SK-N-SH (cell line): ENCODE results near the gene RHOBTB3. TPM values are rescaled to one million over a fixed set of nuclear protein-coding genes. Genes with fewer than 3 reads are reported as not detected.

ENCODE experiments used
- CTCF ChIA-PET: fragments of 300-600, 350-600 bp; formaldehyde crosslinking; extraction: SDS; loops from one replicate; lab custom pipeline; 2021; lab: Yijun Ruan, JAX
- POLR2A ChIA-PET: fragments of 350-600 bp; sonication (Branson Sonifier 250); formaldehyde crosslinking; extraction: SDS; loops from one replicate; lab custom pipeline; 2020; ENCODE audit warnings: antibody characterized with exemption, inconsistent platforms; lab: Yijun Ruan, JAX
- DNase-seq: peaks from one replicate; pipeline ENCODE4 v3.0.0; 2012
- H2AFZ ChIP-seq: fragments of 200-600 bp; sonication (generic); 2 replicates; pipeline ENCODE4 v1.8.1; 2016; ENCODE audit warnings: antibody characterized with exemption, mild to moderate bottlenecking, low read depth
- H3F3A ChIP-seq: fragments of 200-600 bp; sonication (generic); replicated peaks from 2 replicates; pipeline ENCODE3; 2016; ENCODE audit warnings: antibody characterized with exemption, mild to moderate bottlenecking; ENCODE audit not compliant: insufficient read depth
- H3K27ac ChIP-seq, 2 experiments: fragments of 200-500 bp in 1 of 2; fragments of 200-600 bp in 1 of 2; sonication (Bioruptor generic) in 1 of 2; sonication (generic), shearing (Covaris generic) in 1 of 2; 2 replicates each; pipeline versions ENCODE4 v1.5.1 to v1.6.1; 2014 to 2016; ENCODE audit warnings: low read depth in 2 of 2, inconsistent platforms in 1 of 2, low read length in 1 of 2, mild to moderate bottlenecking in 1 of 2, mixed read lengths in 1 of 2
- H3K27me3 ChIP-seq: fragments of 200-600 bp; sonication (generic), shearing (Covaris generic); 2 replicates; pipeline ENCODE4 v1.6.1; 2016; ENCODE audit warnings: mixed run types; ENCODE audit not compliant: insufficient read depth
- H3K36me3 ChIP-seq, 2 experiments: fragments of 200-500 bp in 1 of 2; fragments of 200-600 bp in 1 of 2; sonication (Bioruptor generic) in 1 of 2; sonication (generic) in 1 of 2; replicated peaks in 1 of 2; 2 replicates each; pipeline versions ENCODE3 to v1.5.1; 2014 to 2016; ENCODE audit warnings: low read length in 1 of 2, mild to moderate bottlenecking in 1 of 2; ENCODE audit not compliant: insufficient read depth in 2 of 2, control insufficient read depth in 1 of 2
- H3K4me1 ChIP-seq, 2 experiments: fragments of 200-500 bp in 1 of 2; fragments of 200-600 bp in 1 of 2; sonication (Bioruptor generic) in 1 of 2; sonication (generic), shearing (Covaris generic) in 1 of 2; 2 replicates each; pipeline versions ENCODE4 v1.5.1 to v1.6.1; 2014 to 2016; ENCODE audit warnings: low read depth in 1 of 2, low read length in 1 of 2, mixed run types in 1 of 2; ENCODE audit not compliant: insufficient read depth in 2 of 2, control insufficient read depth in 1 of 2
- H3K4me2 ChIP-seq: fragments of 200-600 bp; sonication (generic), shearing (Covaris generic); 2 replicates; pipeline ENCODE4 v1.6.1; 2017; ENCODE audit warnings: mixed run types
- H3K4me3 ChIP-seq, 2 experiments: fragments of 200-500 bp in 1 of 2; fragments of 200-600 bp in 1 of 2; sonication (Bioruptor generic) in 1 of 2; sonication (generic), shearing (Covaris generic) in 1 of 2; 2 replicates each; pipeline versions ENCODE4 v1.5.1 to v1.8.1; 2014 to 2016; ENCODE audit warnings: low read depth in 2 of 2, inconsistent platforms in 1 of 2, low read length in 1 of 2, mild to moderate bottlenecking in 1 of 2, mixed read lengths in 1 of 2, moderate library complexity in 1 of 2
- H3K79me2 ChIP-seq: fragments of 200-600 bp; sonication (generic); 2 replicates; pipeline ENCODE4 v1.8.1; 2017; ENCODE audit warnings: mild to moderate bottlenecking; ENCODE audit not compliant: insufficient read depth
- H3K9ac ChIP-seq: fragments of 200-600 bp; sonication (generic); 2 replicates; pipeline ENCODE4 v1.6.1; 2017; ENCODE audit warnings: mixed run types
- H3K9me2 ChIP-seq: fragments of 200-600 bp; sonication (generic); 2 replicates; pipeline ENCODE4 v1.6.1; 2017; ENCODE audit warnings: mixed run types
- H3K9me3 ChIP-seq: fragments of 200-600 bp; sonication (generic); 2 replicates; pipeline ENCODE4 v1.6.1; 2017; ENCODE audit warnings: mixed run types, mild to moderate bottlenecking, moderate library complexity
- H4K20me1 ChIP-seq: fragments of 200-600 bp; sonication (generic); 2 replicates; pipeline ENCODE4 v1.6.1; 2017; ENCODE audit warnings: mild to moderate bottlenecking, mixed run types; ENCODE audit not compliant: insufficient read depth
- CTCF ChIP-seq: fragments of 200-600 bp; sonication (generic); IDR thresholded peaks from 2 replicates; pipeline ENCODE4 v1.6.1; 2017; ENCODE audit warnings: antibody characterized with exemption, mild to moderate bottlenecking, moderate library complexity
- EP300 ChIP-seq, 2 experiments: IDR thresholded peaks; 2 replicates each; pipeline versions ENCODE4 v1.4.0 to v1.6.1; 2012; ENCODE audit warnings: borderline replicate concordance in 1 of 2, low read depth in 1 of 2, low read length in 1 of 2
- FOXM1 ChIP-seq: IDR thresholded peaks from 2 replicates; pipeline ENCODE4 v1.4.0; 2012; ENCODE audit warnings: low read depth, mild to moderate bottlenecking
- GATA2 ChIP-seq: sonication (generic); formaldehyde crosslinking; IDR thresholded peaks from 2 replicates; pipeline ENCODE4 v1.5.0; 2020; ENCODE audit warnings: mild to moderate bottlenecking, missing genetic modification reagents
- POLR2AphosphoS5 ChIP-seq: IDR thresholded peaks from 2 replicates; pipeline ENCODE4 v1.6.1; 2012; ENCODE audit warnings: low read depth, low read length
- RCOR1 ChIP-seq: fragments of 150-350 bp; IDR thresholded peaks from 2 replicates; pipeline ENCODE4 v1.6.1; 2017; ENCODE audit warnings: antibody characterized with exemption, low read length
- WGBS: methylation state at CpG from one replicate; pipeline ENCODE4 v1.1.6; 2017; ENCODE audit warnings: low lambda C conversion rate; 5-methylcytosine and 5-hydroxymethylcytosine counted together
- polyA plus RNA-seq, 3 experiments: library from polyadenylated mRNA; depleted of rRNA; stranded (reverse); fragments of >200 nt; gene quantifications; 2 replicates each; pipeline ENCODE4 v1.2.3, GENCODE V29; 2012
- TF ChIP-seq, protein P1 (sequence below): IDR thresholded peaks from 2 replicates; pipeline ENCODE4 v1.4.0; 2012; ENCODE audit warnings: low read depth, borderline replicate concordance

The RHOBTB3 gene
- polyA plus RNA-seq, 1 of the 3 experiments (the other 2 are of a cell fraction) = 59.3 TPM

- no peaks in the 10 kb centered on the region for H3K9me2 ChIP-seq
- no peak overlapping the region for H2AFZ ChIP-seq
- no peak for DNase-seq
- peaks cover 3 to 15% of the 10 kb centered on the region in 2 experiments; a peak in 2 of 4 replicates for H3K4me1 ChIP-seq
- H3K27me3 ChIP-seq = no peaks in the 10 kb centered on the region
- H3K79me2 ChIP-seq = no peaks in the 10 kb centered on the region
- POLR2A ChIA-PET = no interaction called here
- H3F3A ChIP-seq = no peaks in the 10 kb centered on the region
- CTCF ChIA-PET = interaction anchor here (0.9 to 7.1 kb wide), 4 partner anchors 26 to 142 kb away, joined by 3 to 170 read pairs (median 4); no protein-coding TSS in a partner anchor
- no peaks in the 10 kb centered on the region for H3K9me3 ChIP-seq
- no peak overlapping the region for H3K4me3 ChIP-seq
- H4K20me1 ChIP-seq = no peaks in the 10 kb centered on the region
- WGBS = 92% methylated on average over 3 of the region's 3 CpGs
- H3K9ac ChIP-seq = no peak overlapping the region
- TF ChIP-seq FOXM1 (no peak), GATA2 (CRISPR knock-in tag) (peak; percentile 46; the same call in 1 of the 2 replicates), EP300 (IDR thresholded peaks at IDR 0.05; ENCODE audit: borderline replicate concordance in 1 of 2, low read depth in 1 of 2, low read length in 1 of 2) (no peak)
- TF ChIP-seq, all 33 proteins: peak for 1
- peaks cover 31 to 77% of the 10 kb centered on the region in 2 experiments for H3K36me3 ChIP-seq
- no peak overlapping the region for H3K4me2 ChIP-seq
- no peak overlapping the region for H3K27ac ChIP-seq
Measured at GRCh38 chr5:95786821-95787418, 55.8 kb downstream of the RHOBTB3 start.

DNA sequence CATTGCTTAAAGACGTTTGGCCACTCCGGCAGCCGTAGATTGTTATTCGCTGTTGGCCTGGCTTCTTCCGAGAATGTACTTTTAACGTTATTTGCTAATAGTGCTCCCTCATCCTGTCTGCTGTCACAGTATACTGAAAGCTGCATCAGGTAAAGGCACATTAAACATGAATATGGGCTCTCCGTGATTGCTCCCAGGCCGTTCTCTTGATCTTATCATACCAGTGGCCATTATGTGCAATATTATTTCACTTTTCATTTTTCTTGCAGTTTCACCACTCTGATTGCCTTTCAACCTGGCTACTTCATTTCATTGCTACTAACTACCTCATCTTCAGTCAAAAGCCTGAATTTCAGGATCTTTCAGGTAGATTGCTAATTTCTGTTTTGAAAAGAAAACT is 57.4 kb downstream of the RHOBTB3 start:
- peaks cover 5 to 15% of the 10 kb centered on the region in 2 experiments; a peak in 2 of 4 replicates for H3K4me1 ChIP-seq
- no peak overlapping the region for H2AFZ ChIP-seq
- ChIA-PET POLR2A (interaction anchor here (1.1 to 1.2 kb wide), 2 partner anchors 8 to 30 kb away, joined by 3 to 5 read pairs; no protein-coding TSS in a partner anchor), CTCF (interaction anchor here (0.7 to 1.2 kb wide), 2 partner anchors 58 to 124 kb away, joined by 5 to 7 read pairs; no protein-coding TSS in a partner anchor)
- WGBS = 87% methylated on average over 8 of the region's 8 CpGs
- H4K20me1 ChIP-seq = no peaks in the 10 kb centered on the region
- no peaks in the 10 kb centered on the region for H3K79me2 ChIP-seq
- no peaks in the 10 kb centered on the region for H3K27me3 ChIP-seq
- no peak overlapping the region for H3K9ac ChIP-seq
- TF ChIP-seq, protein P1, sequence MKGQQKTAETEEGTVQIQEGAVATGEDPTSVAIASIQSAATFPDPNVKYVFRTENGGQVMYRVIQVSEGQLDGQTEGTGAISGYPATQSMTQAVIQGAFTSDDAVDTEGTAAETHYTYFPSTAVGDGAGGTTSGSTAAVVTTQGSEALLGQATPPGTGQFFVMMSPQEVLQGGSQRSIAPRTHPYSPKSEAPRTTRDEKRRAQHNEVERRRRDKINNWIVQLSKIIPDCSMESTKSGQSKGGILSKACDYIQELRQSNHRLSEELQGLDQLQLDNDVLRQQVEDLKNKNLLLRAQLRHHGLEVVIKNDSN = no peak
- TF ChIP-seq RCOR1 = no peak
- peak; percentile 68 for TF ChIP-seq GATA2 (CRISPR knock-in tag)
- TF ChIP-seq POLR2AphosphoS5 = no peak
- H3F3A ChIP-seq = peaks cover 3% of the 10 kb centered on the region
- peaks cover 37 to 81% of the 10 kb centered on the region in 2 experiments for H3K36me3 ChIP-seq
- H3K27ac ChIP-seq = peak overlapping the region in 1 of 2 experiments; percentile 28; a peak in 1 of 4 replicates
- H3K9me2 ChIP-seq = no peaks in the 10 kb centered on the region
- peak; percentile 25 for DNase-seq
- no peak overlapping the region for H3K4me2 ChIP-seq
- H3K4me3 ChIP-seq = no peak overlapping the region
- H3K9me3 ChIP-seq = no peaks in the 10 kb centered on the region

GRCh38 chr5:95791751-95792150 is 60.6 kb downstream of the RHOBTB3 start:
- Histone ChIP-seq H3K4me2 (no peak overlapping the region), H3K27ac (no peak overlapping the region), H3K9me3 (no peaks in the 10 kb centered on the region), H3K4me1 (peaks cover 7 to 11% of the 10 kb centered on the region in 2 experiments; a peak in 2 of 4 replicates), H3K9me2 (no peaks in the 10 kb centered on the region), H3F3A (peaks cover 3% of the 10 kb centered on the region), H3K79me2 (no peaks in the 10 kb centered on the region), H3K36me3 (peaks cover 45 to 74% of the 10 kb centered on the region in 2 experiments), H2AFZ (no peak overlapping the region), H3K9ac (no peak overlapping the region), H4K20me1 (no peaks in the 10 kb centered on the region), H3K27me3 (no peaks in the 10 kb centered on the region), H3K4me3 (no peak overlapping the region)
- ChIA-PET CTCF (interaction anchor here (0.9 to 4.7 kb wide), 4 partner anchors 10 to 145 kb away, joined by 3 to 30 read pairs (median 4); partner anchors contain the start of gene RFESD), POLR2A (no interaction called here)
- no peak for DNase-seq
- 86% methylated on average over 6 of the region's 6 CpGs for WGBS
- TF ChIP-seq CTCF = no peak
